Right renal pelvis (tissue), 4 donors: ENCODE data around the gene RRP1. TPM values are rescaled to one million over a fixed set of nuclear protein-coding genes. Genes with fewer than 3 reads are reported as not detected.
A peak's percentile ranks its signal among the peaks of the same experiment; 100 is the strongest.
"Not testable (repeated sequence)": the region's sequence is repeated elsewhere in the genome, so short reads cannot be mapped to it uniquely, and the experiment has no call there.

Source experiments
- DNase-seq, 4 donors: peaks; one replicate each; pipeline ENCODE4 v3.0.0-alpha.2; 2013; ENCODE audit warnings: low read depth in 4 of 4, low spot score in 3 of 4, missing footprints in 1 of 4
- polyA plus RNA-seq, 4 donors: library from polyadenylated mRNA; unstranded; fragments of 120-200 nt; gene quantifications; one replicate each; pipeline ENCODE4 v1.2.1, GENCODE V29; 2013; ENCODE audit not compliant: insufficient read length in 4 of 4

The RRP1 gene
- polyA plus RNA-seq, 4 donors, result 26.2 to 38.2 (median 30.1) TPM

GRCh38 chr21:43814215-43815106 is 25.1 kb downstream of the RRP1 start:
- peak in 1 of 4 donors; percentile 31 for DNase-seq

GRCh38 chr21:43815107-43815613 is 25.8 kb downstream of the RRP1 start:
- DNase-seq, result no peak

- no peak for DNase-seq
Measured at GRCh38 chr21:43815991-43816390, 26.6 kb downstream of the RRP1 start.

GRCh38 chr21:43816611-43817071 is 27.3 kb downstream of the RRP1 start:
- DNase-seq, result no peak

DNA sequence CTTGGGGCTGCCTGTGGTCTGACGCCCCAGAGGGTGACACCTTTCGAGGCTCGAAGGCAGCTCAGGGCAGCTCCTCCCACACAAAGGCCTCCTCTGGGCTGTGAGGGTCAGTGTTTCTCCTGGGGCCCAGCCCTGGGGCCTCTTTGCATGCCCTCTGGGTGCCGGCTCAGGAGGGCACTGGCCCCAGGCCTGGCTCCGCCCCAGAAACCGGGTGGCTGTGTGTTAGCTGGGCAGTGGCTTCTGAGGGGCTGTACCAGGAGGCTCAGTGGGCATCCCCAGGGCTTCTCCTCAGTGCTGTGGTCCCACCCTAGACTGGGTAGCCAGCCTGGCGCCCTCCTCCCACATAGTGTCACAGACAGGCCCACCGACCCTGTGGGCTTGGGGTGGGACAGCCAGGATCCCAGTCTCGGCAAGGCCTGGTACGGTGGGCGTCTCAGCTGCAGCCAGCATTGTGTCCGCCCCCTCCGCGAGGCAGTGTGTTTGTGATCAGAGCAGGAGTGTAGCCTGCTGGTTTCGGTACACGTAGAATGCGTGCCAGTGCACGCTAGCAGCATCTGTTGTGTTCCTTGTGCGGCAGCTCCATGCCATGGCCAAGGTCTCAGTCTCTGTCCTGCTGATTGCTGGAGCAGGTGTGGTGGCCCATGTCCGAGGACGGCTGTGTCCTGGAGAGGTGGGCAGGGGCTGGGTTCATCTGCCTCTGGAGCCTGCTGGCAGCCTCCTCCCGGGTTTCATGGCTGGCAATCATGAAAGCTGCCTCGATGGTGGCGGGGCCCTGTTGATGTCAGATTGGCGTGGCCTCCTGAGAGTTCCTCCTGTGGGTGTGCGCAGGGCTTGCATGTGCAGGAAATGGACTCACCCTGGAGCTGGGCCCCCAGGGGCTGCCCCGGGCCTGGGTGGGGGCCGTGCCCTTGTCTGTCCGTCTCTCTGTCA is 28.0 kb downstream of the RRP1 start:
- DNase-seq, result no peak

GRCh38 chr21:43818685-43819084 is 29.3 kb downstream of the RRP1 start:
- no peak for DNase-seq

DNA sequence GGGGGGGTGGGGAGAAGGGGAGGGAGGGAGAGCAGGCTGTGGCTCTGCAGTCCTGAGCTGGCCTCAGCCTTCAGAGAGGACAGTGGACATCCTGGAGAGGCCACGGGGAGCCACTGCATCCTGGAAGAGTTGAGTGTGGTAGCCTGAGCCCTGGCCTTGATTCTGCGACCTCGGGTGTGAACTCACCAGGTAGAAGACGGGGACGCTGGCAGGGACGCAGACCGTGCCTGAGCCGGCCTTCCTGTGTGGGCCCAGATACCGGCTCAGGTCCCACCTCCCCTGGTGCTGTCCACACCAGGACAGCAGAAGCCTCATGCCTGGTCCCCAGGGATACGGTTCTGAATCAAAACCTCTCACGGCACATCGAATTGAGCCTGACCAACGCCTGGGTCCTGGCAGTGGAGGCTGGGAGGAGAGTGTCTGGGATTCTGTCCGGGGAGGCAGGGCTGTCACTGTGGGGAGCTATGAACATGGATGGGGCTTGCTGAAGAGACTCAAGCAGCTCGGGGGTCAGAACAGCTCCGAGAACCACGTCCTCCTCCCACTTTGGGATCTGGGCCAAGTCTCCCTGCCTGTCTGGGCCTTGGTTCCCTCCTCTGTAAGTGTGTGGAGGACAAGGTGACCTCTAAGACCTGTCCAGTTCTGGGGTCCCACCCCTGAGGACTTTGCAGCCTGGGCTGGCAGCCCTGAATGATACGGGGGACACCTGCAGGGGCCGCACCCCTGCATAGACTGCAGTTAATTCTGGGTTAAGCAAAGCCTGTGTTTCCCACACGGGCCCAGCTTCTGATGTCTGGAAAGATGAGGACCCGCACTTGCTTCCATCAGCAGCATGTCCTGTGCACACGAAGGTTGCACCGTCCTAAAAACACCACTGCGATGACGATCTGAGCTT is 30.4 kb downstream of the RRP1 start:
- DNase-seq, result no peak

GRCh38 chr21:43820466-43820865 is 31.1 kb downstream of the RRP1 start:
- no peak for DNase-seq

DNA sequence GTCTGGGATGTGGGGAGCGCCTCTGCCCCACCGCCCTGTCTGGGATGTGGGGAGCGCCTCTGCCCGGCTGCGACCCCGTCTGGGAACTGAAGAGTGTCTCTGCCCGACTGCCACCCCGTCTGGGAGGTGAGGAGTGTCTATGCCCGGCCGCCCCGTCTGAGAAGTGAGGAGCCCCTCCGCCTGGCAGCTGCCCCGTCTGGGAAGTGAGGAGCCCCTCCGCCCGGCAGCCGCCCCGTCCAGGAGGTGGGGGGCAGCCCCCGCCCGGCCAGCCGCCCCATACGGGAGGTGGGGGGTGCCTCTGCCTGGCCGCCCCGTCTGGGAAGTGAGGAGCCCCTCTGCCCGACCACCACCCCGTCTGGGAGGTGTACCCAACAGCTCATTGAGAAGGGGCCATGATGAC is 32.8 kb downstream of the RRP1 start:
- DNase-seq, result not testable (repeated sequence)

GRCh38 chr21:43822741-43823140 is 33.4 kb downstream of the RRP1 start:
- not testable (repeated sequence) for DNase-seq

DNA sequence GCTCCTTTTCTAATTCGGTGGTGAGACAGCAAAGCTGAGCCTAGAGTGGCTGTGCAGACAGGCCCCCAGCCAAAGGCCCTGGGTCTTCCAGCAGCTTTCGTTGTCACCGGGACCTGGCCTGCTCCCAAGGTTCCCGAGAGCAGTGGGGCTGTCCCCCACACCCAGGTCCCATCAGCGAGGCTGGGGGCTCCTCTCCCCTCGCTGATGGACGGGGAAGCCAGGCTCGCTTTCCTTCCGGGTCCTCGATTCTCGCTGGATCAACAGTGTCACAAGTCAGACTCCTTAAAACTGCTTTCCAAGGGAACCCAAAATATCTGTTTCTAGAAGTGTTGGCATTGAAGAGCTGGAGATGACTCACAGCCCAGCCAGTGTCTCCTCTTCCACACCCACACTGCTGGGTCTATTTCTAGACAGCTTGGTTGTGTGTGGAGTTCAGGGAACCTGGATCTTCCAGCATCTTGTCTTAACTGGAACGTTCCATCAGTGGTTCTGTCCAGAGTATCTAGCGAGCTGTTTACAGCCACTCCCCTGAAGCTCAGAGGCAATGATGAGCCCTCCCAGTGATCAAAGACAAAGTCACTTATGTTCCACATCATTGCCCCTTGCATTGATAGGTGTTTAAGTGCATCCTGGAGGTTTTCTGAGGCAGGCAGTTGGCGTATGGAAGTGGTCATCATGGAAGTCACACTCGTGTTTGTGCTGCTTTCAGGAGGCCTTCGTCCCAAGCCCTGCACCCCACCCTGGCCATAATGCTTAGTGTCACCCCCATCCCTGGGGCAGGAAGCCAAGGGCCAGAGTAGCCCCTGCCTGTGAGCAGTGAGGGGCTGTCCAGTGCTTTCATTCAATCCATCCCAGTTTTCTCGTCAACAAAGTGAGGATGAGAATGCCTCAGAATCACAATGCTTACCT is 35.2 kb downstream of the RRP1 start:
- DNase-seq, result no peak

GRCh38 chr21:43825242-43825935 is 36.0 kb downstream of the RRP1 start:
- DNase-seq, result no peak

DNA sequence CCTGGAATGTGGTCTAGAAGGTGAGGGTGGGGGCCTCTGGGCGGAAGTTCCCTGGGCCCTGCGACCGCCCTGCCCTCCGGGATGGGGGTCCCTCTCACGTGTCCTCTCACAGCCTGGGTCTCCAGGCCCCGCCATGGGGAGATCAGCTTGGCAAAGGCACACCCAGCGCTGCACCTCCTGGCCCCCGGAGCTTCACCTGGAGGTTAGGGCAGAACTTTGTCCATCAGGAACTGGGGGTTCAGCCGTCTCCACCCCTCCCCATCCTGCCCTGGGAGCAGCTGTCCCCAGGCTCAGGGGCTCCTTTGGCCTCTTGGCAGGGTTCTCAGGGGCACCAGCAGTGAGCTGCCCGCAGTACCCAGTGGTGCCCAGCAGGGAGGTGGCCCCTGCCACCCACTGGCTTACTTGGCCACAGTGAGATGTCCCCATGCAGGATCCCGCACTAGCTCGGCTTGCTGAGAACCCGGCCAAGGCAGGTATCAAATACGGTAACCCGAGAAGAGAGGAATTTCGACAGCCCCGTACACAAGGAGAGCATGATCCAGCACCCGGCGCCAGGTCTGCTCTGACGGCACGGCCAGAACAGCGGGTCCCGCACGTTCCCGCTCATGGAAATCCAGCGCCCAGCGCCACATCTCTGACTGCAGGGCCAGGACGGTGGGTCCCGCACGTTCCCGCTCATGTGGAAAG is 36.7 kb downstream of the RRP1 start:
- peak in 1 of 4 donors; percentile 54 for DNase-seq

- no peak for DNase-seq
Measured at GRCh38 chr21:43826623-43826974, 37.2 kb downstream of the RRP1 start.

- no peak for DNase-seq
Measured at GRCh38 chr21:43827015-43827611, 37.7 kb downstream of the RRP1 start.

GRCh38 chr21:43829161-43829560 is 39.8 kb downstream of the RRP1 start:
- DNase-seq, result no peak

DNA sequence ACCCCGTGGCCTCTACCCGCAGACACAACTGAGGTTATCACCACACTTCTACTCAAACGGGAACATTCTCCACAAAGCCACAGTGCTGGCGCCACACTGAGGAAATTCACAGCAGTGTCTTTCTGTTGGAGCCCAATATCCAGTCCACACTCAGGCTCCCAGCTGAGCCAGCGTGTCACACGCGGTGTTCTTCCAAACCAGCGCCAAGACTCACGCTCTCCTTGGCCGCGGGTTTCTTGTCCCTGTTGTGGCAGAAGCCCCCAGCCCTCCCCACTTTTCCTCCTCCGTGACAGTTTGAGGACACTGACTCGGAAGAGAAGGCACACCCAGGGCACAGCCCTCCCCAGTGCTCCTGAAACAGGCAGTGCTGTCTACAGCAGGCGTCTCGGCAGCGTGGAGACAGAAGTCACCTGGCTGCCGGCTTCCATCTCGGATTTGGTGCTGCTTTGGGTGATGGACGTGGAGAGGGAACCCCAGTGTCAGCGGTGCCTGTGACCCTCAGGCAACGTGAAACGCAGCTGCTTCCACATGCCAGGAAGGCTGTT is 40.3 kb downstream of the RRP1 start:
- no peak for DNase-seq
